ENCODE data around the gene CDHR1. TPM values are rescaled to one million over a fixed set of nuclear protein-coding genes. Genes with fewer than 3 reads are reported as not detected.

CDHR1 gene
- total and polyA plus RNA-seq, 10 of the 15 experiments (the other 5 are each of a cell fraction or from before 2014, with no cell fraction given): 0.17 to 3.0 (median 0.34) TPM

DNA sequence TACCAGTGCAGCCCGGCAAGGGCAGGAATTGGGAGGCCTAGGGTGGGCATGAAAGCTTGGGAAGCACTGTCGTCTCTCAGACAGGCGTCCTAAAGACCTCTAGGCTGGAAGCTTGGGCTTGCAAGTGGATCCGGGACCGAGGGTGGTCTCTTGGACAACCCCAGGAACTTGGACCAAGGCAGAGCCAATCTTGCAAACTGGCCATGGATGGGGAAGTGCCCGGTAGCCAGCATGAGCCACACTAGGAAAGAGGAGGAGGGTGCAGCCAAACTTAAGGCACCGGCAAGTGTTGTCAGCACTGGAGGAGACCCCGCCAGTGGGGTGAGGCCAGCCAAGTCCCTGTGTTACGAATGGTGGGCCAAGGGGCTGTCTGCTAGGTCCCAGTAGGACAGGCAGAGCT lies 22.5 kb downstream of the CDHR1 start:
- intact Hi-C loops (cut with micrococcal nuclease; ENCODE audit: unreplicated experiment): no loop called here
- Histone ChIP-seq H2AFZ (ENCODE audit: control insufficient read depth, low read depth, low read length) (no peak overlapping the region), H3K4me3 (no peak overlapping the region), H3K9ac (ENCODE audit: control insufficient read depth, insufficient read depth, low read length) (no peak overlapping the region), H3K27ac (ENCODE audit: control insufficient read depth, insufficient read depth) (no peak overlapping the region), H3K79me2 (ENCODE audit: control insufficient read depth, insufficient read depth, low read length) (no peaks in the 10 kb centered on the region), H3K4me2 (ENCODE audit: control insufficient read depth, insufficient read depth) (no peak overlapping the region), H4K20me1 (ENCODE audit: control insufficient read depth, insufficient read depth) (no peaks in the 10 kb centered on the region), H3K4me1 (ENCODE audit: control insufficient read depth, insufficient read depth, low read length) (no peaks in the 10 kb centered on the region), H3K9me3 (replicated peaks; ENCODE audit: control insufficient read depth, insufficient read depth, low read length) (peaks cover 4% of the 10 kb centered on the region; the same call in 1 of the 3 replicates), H3K36me3 (ENCODE audit: control insufficient read depth in 2 of 2, insufficient read depth in 2 of 2, low read length in 1 of 2) (no peaks in the 10 kb centered on the region), H3K27me3 (replicated peaks in 1 of 2; ENCODE audit: control insufficient read depth in 2 of 2, insufficient read depth in 2 of 2, low read length in 1 of 2) (no peaks in the 10 kb centered on the region)
- ATAC-seq (no peak), FAIRE-seq (no peak), DNase-seq (ENCODE audit: low read depth, low spot score) (no peak)
- CTCF ChIA-PET: interaction anchor here (1.1 to 28.3 kb wide), 2 partner anchors 10 to 59 kb away, joined by 3 to 788 read pairs; no protein-coding TSS in a partner anchor
- BruUV-seq (replicated peaks): no TSS peak
- WGBS (ENCODE audit: insufficient coverage, insufficient replicate concordance, low lambda C conversion rate, missing lambda C conversion rate): 15% methylated on average over 9 of the region's 9 CpGs
- SMC1A ChIA-PET (ENCODE audit: uncharacterized antibody, unreplicated experiment): interaction anchor here (0.8 to 0.9 kb wide), 2 partner anchors 11 to 91 kb away, joined by 3 read pairs; no protein-coding TSS in a partner anchor
- in situ Hi-C loops (cut with MboI): no loop called here
- RAD21 ChIA-PET (ENCODE audit: unreplicated experiment): interaction anchor here (0.6 kb wide), 1 partner anchor 67 kb away, joined by 3 read pairs; no protein-coding TSS in a partner anchor
- POLR2A ChIA-PET: no interaction called here
- TF ChIP-seq SRF (IDR thresholded peaks at IDR 0.05; ENCODE audit: low read depth in 2 of 2, low read length in 2 of 2): no peak
- TF ChIP-seq IKZF2 (IDR thresholded peaks at IDR 0.05): no peak
- no peak for TF ChIP-seq CTCF (IDR thresholded peaks at IDR 0.05 in 2 of 3, conservative IDR thresholded peaks at IDR 0.05 in 1 of 3; ENCODE audit: control insufficient read depth in 2 of 3, extremely low read depth in 1 of 3, insufficient read depth in 1 of 3, low read depth in 3 of 3, low read length in 3 of 3)
- TF ChIP-seq MTA3 (IDR thresholded peaks at IDR 0.05; ENCODE audit: borderline replicate concordance, low read length): no peak
- TF ChIP-seq TCF3 (IDR thresholded peaks at IDR 0.05; ENCODE audit: borderline replicate concordance, insufficient read depth, low read depth, low read length): no peak
- TF ChIP-seq, protein P1, sequence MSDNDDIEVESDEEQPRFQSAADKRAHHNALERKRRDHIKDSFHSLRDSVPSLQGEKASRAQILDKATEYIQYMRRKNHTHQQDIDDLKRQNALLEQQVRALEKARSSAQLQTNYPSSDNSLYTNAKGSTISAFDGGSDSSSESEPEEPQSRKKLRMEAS (IDR thresholded peaks at IDR 0.05; ENCODE audit: low read depth, low read length): no peak
- TF ChIP-seq NFYA (IDR thresholded peaks at IDR 0.05; ENCODE audit: borderline replicate concordance, low read depth, low read length): no peak
- TF ChIP-seq E2F4 (IDR thresholded peaks at IDR 0.05; ENCODE audit: low read depth, low read length): no peak
- TF ChIP-seq, protein P2, sequence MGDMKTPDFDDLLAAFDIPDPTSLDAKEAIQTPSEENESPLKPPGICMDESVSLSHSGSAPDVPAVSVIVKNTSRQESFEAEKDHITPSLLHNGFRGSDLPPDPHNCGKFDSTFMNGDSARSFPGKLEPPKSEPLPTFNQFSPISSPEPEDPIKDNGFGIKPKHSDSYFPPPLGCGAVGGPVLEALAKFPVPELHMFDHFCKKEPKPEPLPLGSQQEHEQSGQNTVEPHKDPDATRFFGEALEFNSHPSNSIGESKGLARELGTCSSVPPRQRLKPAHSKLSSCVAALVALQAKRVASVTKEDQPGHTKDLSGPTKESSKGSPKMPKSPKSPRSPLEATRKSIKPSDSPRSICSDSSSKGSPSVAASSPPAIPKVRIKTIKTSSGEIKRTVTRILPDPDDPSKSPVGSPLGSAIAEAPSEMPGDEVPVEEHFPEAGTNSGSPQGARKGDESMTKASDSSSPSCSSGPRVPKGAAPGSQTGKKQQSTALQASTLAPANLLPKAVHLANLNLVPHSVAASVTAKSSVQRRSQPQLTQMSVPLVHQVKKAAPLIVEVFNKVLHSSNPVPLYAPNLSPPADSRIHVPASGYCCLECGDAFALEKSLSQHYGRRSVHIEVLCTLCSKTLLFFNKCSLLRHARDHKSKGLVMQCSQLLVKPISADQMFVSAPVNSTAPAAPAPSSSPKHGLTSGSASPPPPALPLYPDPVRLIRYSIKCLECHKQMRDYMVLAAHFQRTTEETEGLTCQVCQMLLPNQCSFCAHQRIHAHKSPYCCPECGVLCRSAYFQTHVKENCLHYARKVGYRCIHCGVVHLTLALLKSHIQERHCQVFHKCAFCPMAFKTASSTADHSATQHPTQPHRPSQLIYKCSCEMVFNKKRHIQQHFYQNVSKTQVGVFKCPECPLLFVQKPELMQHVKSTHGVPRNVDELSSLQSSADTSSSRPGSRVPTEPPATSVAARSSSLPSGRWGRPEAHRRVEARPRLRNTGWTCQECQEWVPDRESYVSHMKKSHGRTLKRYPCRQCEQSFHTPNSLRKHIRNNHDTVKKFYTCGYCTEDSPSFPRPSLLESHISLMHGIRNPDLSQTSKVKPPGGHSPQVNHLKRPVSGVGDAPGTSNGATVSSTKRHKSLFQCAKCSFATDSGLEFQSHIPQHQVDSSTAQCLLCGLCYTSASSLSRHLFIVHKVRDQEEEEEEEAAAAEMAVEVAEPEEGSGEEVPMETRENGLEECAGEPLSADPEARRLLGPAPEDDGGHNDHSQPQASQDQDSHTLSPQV (IDR thresholded peaks at IDR 0.05): no peak
- TF ChIP-seq GATAD2B (conservative IDR thresholded peaks at IDR 0.05; ENCODE audit: low read depth): no peak
- TF ChIP-seq FOS (IDR thresholded peaks at IDR 0.05; ENCODE audit: borderline replicate concordance, extremely low read depth, insufficient read length): no peak
- TF ChIP-seq ZBTB33 (IDR thresholded peaks at IDR 0.05): no peak
- no peak for TF ChIP-seq POLR2A (IDR thresholded peaks at IDR 0.05; ENCODE audit: low read depth, low read length)
